ENCODE results near the gene CD7. TPM values are rescaled to one million over a fixed set of nuclear protein-coding genes. Genes with fewer than 3 reads are reported as not detected.

The CD7 gene
- total and polyA plus RNA-seq, 9 of the 15 experiments (the other 6 are each of a cell fraction or from before 2014, with no cell fraction given), result 0.21 to 0.35 TPM; not detected in 7

DNA sequence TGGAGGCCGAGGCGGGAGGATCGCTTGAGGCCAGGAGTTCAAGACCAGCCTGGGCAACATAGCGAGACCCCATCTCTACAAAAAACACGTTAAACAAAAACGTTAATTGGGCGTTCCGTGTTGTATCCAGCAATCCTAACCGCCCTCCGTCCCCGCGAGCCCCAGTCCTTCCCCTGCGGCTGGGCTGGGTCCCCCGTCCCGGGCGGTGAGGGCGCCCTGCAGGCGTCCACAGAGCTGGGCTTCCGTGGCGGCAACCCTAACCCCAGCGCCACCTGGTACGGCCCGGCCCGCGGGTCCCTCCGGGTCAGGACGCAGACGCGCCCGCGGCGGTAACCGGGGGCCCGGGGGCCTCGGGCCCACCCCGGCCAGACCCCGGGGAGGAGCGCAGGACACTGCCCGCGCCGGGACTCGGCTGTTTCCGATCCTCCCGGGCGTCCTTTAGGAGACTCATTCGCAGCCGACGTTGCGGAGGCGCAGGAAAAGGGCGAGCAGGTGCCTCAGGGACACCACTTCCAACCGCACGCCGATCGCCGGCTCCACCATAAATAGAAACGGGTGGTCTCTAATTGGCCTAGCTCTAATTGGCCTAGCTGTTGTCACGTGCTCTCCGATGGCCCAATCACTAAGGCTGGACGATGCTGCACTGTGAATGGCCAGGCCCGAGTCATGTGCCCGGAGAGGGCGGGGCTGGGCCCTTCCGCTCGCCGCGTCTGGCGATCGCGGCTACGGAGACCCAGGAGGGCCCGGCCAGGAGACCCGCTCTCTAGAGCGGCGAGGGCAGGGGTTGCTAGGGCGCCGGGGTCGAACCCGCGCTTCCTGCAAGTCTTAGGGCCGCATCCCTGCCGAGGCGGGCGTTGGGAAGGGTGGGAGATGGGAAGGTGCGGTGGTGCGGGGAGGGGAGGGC lies 24.9 kb downstream of the CD7 start (continued):
- TF ChIP-seq, protein P1, sequence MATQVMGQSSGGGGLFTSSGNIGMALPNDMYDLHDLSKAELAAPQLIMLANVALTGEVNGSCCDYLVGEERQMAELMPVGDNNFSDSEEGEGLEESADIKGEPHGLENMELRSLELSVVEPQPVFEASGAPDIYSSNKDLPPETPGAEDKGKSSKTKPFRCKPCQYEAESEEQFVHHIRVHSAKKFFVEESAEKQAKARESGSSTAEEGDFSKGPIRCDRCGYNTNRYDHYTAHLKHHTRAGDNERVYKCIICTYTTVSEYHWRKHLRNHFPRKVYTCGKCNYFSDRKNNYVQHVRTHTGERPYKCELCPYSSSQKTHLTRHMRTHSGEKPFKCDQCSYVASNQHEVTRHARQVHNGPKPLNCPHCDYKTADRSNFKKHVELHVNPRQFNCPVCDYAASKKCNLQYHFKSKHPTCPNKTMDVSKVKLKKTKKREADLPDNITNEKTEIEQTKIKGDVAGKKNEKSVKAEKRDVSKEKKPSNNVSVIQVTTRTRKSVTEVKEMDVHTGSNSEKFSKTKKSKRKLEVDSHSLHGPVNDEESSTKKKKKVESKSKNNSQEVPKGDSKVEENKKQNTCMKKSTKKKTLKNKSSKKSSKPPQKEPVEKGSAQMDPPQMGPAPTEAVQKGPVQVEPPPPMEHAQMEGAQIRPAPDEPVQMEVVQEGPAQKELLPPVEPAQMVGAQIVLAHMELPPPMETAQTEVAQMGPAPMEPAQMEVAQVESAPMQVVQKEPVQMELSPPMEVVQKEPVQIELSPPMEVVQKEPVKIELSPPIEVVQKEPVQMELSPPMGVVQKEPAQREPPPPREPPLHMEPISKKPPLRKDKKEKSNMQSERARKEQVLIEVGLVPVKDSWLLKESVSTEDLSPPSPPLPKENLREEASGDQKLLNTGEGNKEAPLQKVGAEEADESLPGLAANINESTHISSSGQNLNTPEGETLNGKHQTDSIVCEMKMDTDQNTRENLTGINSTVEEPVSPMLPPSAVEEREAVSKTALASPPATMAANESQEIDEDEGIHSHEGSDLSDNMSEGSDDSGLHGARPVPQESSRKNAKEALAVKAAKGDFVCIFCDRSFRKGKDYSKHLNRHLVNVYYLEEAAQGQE (IDR thresholded peaks at IDR 0.05; ENCODE audit: borderline replicate concordance), result peak; percentile 95
- TF ChIP-seq, protein P1 (CRISPR knock-in tag; IDR thresholded peaks at IDR 0.05; ENCODE audit: low read depth), result 0 out of 2 replicates have a peak, but pooled peaks have one; percentile 23
- TF ChIP-seq LCOR (CRISPR knock-in tag; IDR thresholded peaks at IDR 0.05), result peak; percentile 71; the same call in 1 of the 2 replicates
- no peak for TF ChIP-seq ESRRB (CRISPR knock-in tag; IDR thresholded peaks at IDR 0.05; ENCODE audit: borderline replicate concordance)
- TF ChIP-seq FOXJ2 (tag; IDR thresholded peaks at IDR 0.05), result peak; percentile 81
- TF ChIP-seq, protein P2, sequence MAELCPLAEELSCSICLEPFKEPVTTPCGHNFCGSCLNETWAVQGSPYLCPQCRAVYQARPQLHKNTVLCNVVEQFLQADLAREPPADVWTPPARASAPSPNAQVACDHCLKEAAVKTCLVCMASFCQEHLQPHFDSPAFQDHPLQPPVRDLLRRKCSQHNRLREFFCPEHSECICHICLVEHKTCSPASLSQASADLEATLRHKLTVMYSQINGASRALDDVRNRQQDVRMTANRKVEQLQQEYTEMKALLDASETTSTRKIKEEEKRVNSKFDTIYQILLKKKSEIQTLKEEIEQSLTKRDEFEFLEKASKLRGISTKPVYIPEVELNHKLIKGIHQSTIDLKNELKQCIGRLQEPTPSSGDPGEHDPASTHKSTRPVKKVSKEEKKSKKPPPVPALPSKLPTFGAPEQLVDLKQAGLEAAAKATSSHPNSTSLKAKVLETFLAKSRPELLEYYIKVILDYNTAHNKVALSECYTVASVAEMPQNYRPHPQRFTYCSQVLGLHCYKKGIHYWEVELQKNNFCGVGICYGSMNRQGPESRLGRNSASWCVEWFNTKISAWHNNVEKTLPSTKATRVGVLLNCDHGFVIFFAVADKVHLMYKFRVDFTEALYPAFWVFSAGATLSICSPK (IDR thresholded peaks at IDR 0.05; ENCODE audit: borderline replicate concordance), result no peak
- peak; percentile 22; the same call in 1 of the 2 replicates for TF ChIP-seq PHF21A (IDR thresholded peaks at IDR 0.05; ENCODE audit: borderline replicate concordance, low read depth)
- no peak for TF ChIP-seq ZNF830 (CRISPR knock-in tag; IDR thresholded peaks at IDR 0.05)
- TF ChIP-seq ZBED1 (IDR thresholded peaks at IDR 0.05), result 0 out of 2 replicates have a peak, but pooled peaks have one; percentile 68
- TF ChIP-seq HNRNPLL (IDR thresholded peaks at IDR 0.05; ENCODE audit: low read depth, low read length, poor library complexity, severe bottlenecking), result peak; percentile 73
- no peak; the same call in 1 of the 2 replicates for TF ChIP-seq DPF2 (IDR thresholded peaks at IDR 0.05)
- TF ChIP-seq CREM (IDR thresholded peaks at IDR 0.05; ENCODE audit: low read depth), result peak; percentile 32; the same call in 1 of the 2 replicates
- TF ChIP-seq, protein P3, sequence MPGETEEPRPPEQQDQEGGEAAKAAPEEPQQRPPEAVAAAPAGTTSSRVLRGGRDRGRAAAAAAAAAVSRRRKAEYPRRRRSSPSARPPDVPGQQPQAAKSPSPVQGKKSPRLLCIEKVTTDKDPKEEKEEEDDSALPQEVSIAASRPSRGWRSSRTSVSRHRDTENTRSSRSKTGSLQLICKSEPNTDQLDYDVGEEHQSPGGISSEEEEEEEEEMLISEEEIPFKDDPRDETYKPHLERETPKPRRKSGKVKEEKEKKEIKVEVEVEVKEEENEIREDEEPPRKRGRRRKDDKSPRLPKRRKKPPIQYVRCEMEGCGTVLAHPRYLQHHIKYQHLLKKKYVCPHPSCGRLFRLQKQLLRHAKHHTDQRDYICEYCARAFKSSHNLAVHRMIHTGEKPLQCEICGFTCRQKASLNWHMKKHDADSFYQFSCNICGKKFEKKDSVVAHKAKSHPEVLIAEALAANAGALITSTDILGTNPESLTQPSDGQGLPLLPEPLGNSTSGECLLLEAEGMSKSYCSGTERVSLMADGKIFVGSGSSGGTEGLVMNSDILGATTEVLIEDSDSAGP (CRISPR knock-in tag; IDR thresholded peaks at IDR 0.05), result no peak
- TF ChIP-seq, protein P4, sequence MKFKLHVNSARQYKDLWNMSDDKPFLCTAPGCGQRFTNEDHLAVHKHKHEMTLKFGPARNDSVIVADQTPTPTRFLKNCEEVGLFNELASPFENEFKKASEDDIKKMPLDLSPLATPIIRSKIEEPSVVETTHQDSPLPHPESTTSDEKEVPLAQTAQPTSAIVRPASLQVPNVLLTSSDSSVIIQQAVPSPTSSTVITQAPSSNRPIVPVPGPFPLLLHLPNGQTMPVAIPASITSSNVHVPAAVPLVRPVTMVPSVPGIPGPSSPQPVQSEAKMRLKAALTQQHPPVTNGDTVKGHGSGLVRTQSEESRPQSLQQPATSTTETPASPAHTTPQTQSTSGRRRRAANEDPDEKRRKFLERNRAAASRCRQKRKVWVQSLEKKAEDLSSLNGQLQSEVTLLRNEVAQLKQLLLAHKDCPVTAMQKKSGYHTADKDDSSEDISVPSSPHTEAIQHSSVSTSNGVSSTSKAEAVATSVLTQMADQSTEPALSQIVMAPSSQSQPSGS (CRISPR knock-in tag; IDR thresholded peaks at IDR 0.05), result no peak

Data from K562 (cell line).